BLaER1 treated with 17β-estradiol and CSF1 and Interleukin-3, amounts not matched to agents 10 nM and 100 nM (cell line): ENCODE measurements around the gene SERPINC1.

Experiments
- H3K27ac ChIP-seq, 11 experiments: shearing (Covaris generic); formaldehyde crosslinking; 2 replicates each; pipeline ENCODE4 v1.8.1; 2022
- H3K27me3 ChIP-seq, 11 experiments: shearing (Covaris generic); formaldehyde crosslinking; 2 replicates each; pipeline ENCODE4 v1.8.1; 2022
- H3K36me3 ChIP-seq, 11 experiments: shearing (Covaris generic); formaldehyde crosslinking; 2 replicates each; pipeline ENCODE4 v1.8.1; 2022
- H3K4me1 ChIP-seq, 10 experiments: shearing (Covaris generic); formaldehyde crosslinking; 2 replicates each; pipeline ENCODE4 v1.8.1; 2022
- H3K4me2 ChIP-seq, 11 experiments: shearing (Covaris generic); formaldehyde crosslinking; 2 replicates each; pipeline ENCODE4 v1.8.1; 2022
- H3K4me3 ChIP-seq, 10 experiments: shearing (Covaris generic); formaldehyde crosslinking; 2 replicates each; pipeline ENCODE4 v1.8.1; 2022
- H3K9ac ChIP-seq, 11 experiments: shearing (Covaris generic); formaldehyde crosslinking; 2 replicates each; pipeline ENCODE4 v1.8.1; 2022
- H3K9me3 ChIP-seq, 11 experiments: shearing (Covaris generic); formaldehyde crosslinking; replicated peaks in 1 of 11; 2 replicates each; pipeline ENCODE4 v1.8.1; 2022
- H4K20me1 ChIP-seq, 11 experiments: shearing (Covaris generic); formaldehyde crosslinking; 2 replicates each; pipeline ENCODE4 v1.8.1; 2022
- Cebpa-rat ChIP-seq, 11 experiments: shearing (Covaris generic); IDR thresholded peaks; 2 replicates each; pipeline ENCODE4 v1.8.1; 2022

The SERPINC1 gene

GRCh38 chr1:173878251-173878650 is 38.9 kb downstream of the SERPINC1 start:
- no peaks in the 10 kb centered on the region for H4K20me1 ChIP-seq
- no peak overlapping the region for H3K4me3 ChIP-seq
- no peaks in the 10 kb centered on the region for H3K4me1 ChIP-seq
- peaks cover 14 to 73% (median 30%) of the 10 kb centered on the region in 11 experiments; a peak in 20 of 22 replicates for H3K36me3 ChIP-seq
- no peak overlapping the region for H3K9ac ChIP-seq
- H3K9me3 ChIP-seq = peaks cover 0 to 7% (median 0%) of the 10 kb centered on the region in 11 experiments; a peak in 1 of 22 replicates
- TF ChIP-seq Cebpa-rat (IDR thresholded peaks at IDR 0.05) = no peak
- H3K27me3 ChIP-seq = no peaks in the 10 kb centered on the region
- no peak overlapping the region for H3K27ac ChIP-seq
- H3K4me2 ChIP-seq = no peak overlapping the region

GRCh38 chr1:173876732-173877131 is 40.4 kb downstream of the SERPINC1 start:
- H3K27ac ChIP-seq = no peak overlapping the region
- H3K9ac ChIP-seq = no peak overlapping the region
- H3K4me1 ChIP-seq = peaks cover 0 to 12% (median 7%) of the 10 kb centered on the region in 10 experiments; a peak in 13 of 20 replicates
- peaks cover 0 to 6% (median 0%) of the 10 kb centered on the region in 11 experiments; a peak in 1 of 22 replicates for H3K9me3 ChIP-seq
- no peak overlapping the region for H3K4me2 ChIP-seq
- no peaks in the 10 kb centered on the region for H4K20me1 ChIP-seq
- TF ChIP-seq Cebpa-rat (IDR thresholded peaks at IDR 0.05) = no peak
- H3K27me3 ChIP-seq = no peaks in the 10 kb centered on the region
- H3K4me3 ChIP-seq = no peak overlapping the region
- H3K36me3 ChIP-seq = peaks cover 14 to 79% (median 30%) of the 10 kb centered on the region in 11 experiments; a peak in 20 of 22 replicates

- H3K4me2 ChIP-seq = peak overlapping the region; percentile 58 to 94 (median 86); a peak in 21 of 22 replicates
- H3K4me1 ChIP-seq = peaks cover 28 to 44% (median 36%) of the 10 kb centered on the region in 10 experiments
- peaks cover 5 to 11% (median 7%) of the 10 kb centered on the region in 11 experiments; a peak in 21 of 22 replicates for H4K20me1 ChIP-seq
- H3K9me3 ChIP-seq = no peaks in the 10 kb centered on the region; a peak in 1 of 22 replicates
- H3K27me3 ChIP-seq = no peaks in the 10 kb centered on the region
- no peak overlapping the region for H3K9ac ChIP-seq
- no peak overlapping the region for H3K4me3 ChIP-seq
- H3K36me3 ChIP-seq = peaks cover 20 to 55% (median 33%) of the 10 kb centered on the region in 11 experiments
- no peak for TF ChIP-seq Cebpa-rat (IDR thresholded peaks at IDR 0.05)
- H3K27ac ChIP-seq = 0 out of 22 replicates have a peak overlapping the region, but pooled peaks of 2 of the 11 experiments have one; percentile 4 to 19
Observed at GRCh38 chr1:173871500-173871899, 45.6 kb downstream of the SERPINC1 start.

- Histone ChIP-seq H3K27ac (peak overlapping the region in 5 of 11 experiments; percentile 4 to 26 (median 19); a peak in 2 of 22 replicates), H4K20me1 (peaks cover 9 to 15% (median 11%) of the 10 kb centered on the region in 11 experiments; a peak in 21 of 22 replicates), H3K27me3 (no peaks in the 10 kb centered on the region), H3K9me3 (no peaks in the 10 kb centered on the region; a peak in 1 of 22 replicates), H3K9ac (no peak overlapping the region), H3K4me1 (peaks cover 28 to 48% (median 36%) of the 10 kb centered on the region in 10 experiments), H3K4me3 (no peak overlapping the region), H3K36me3 (peaks cover 20 to 55% (median 33%) of the 10 kb centered on the region in 11 experiments), H3K4me2 (peak overlapping the region; percentile 58 to 94 (median 86))
- no peak for TF ChIP-seq Cebpa-rat (IDR thresholded peaks at IDR 0.05)
Observed at GRCh38 chr1:173871091-173871490, 46.0 kb downstream of the SERPINC1 start.

GRCh38 chr1:173870252-173871075 is 46.7 kb downstream of the SERPINC1 start:
- peak overlapping the region; percentile 58 to 94 (median 86) for H3K4me2 ChIP-seq
- H3K4me3 ChIP-seq = no peak overlapping the region
- peaks cover 34 to 54% (median 42%) of the 10 kb centered on the region in 10 experiments for H3K4me1 ChIP-seq
- peak overlapping the region in 7 of 11 experiments; percentile 4 to 26 (median 7); a peak in 5 of 22 replicates for H3K27ac ChIP-seq
- H3K9ac ChIP-seq = peak overlapping the region in 4 of 11 experiments; percentile 4 to 51 (median 14); a peak in 7 of 22 replicates
- H3K36me3 ChIP-seq = peaks cover 24 to 55% (median 34%) of the 10 kb centered on the region in 11 experiments
- TF ChIP-seq Cebpa-rat (IDR thresholded peaks at IDR 0.05) = no peak
- peaks cover 15 to 21% (median 17%) of the 10 kb centered on the region in 11 experiments; a peak in 21 of 22 replicates for H4K20me1 ChIP-seq
- H3K27me3 ChIP-seq = no peaks in the 10 kb centered on the region
- no peaks in the 10 kb centered on the region; a peak in 1 of 22 replicates for H3K9me3 ChIP-seq

- peak overlapping the region; percentile 89 to 97 (median 94) for H3K27ac ChIP-seq
Observed at GRCh38 chr1:173869021-173869359, 48.1 kb downstream of the SERPINC1 start.

GRCh38 chr1:173868266-173869020 is 48.7 kb downstream of the SERPINC1 start, which contains the start of gene ZBTB37:
Gene ZBTB37, plus strand, starts transcription at chr1:173868380. Its CDS starts 1,846 bp downstream, at chr1:173870226.
- peak within 1 kb of the TSS; percentile 86 to 97 (median 91) for H3K4me2 ChIP-seq
- H3K9me3 ChIP-seq = no peaks in the 10 kb centered on the region; a peak in 1 of 22 replicates
- no peaks in the 10 kb centered on the region for H3K27me3 ChIP-seq
- H3K27ac ChIP-seq = peak within 1 kb of the TSS; percentile 89 to 97 (median 94)
- H3K4me3 ChIP-seq = peak within 1 kb of the TSS; percentile 64 to 98 (median 91)
- TF ChIP-seq Cebpa-rat (IDR thresholded peaks at IDR 0.05) = no peak
- peaks cover 38 to 55% (median 44%) of the 10 kb centered on the region in 11 experiments for H3K36me3 ChIP-seq
- H3K9ac ChIP-seq = peak within 1 kb of the TSS; percentile 90 to 98 (median 93)
- peaks cover 45 to 70% (median 60%) of the 10 kb centered on the region in 10 experiments for H3K4me1 ChIP-seq
- peaks cover 35 to 42% (median 38%) of the 10 kb centered on the region in 11 experiments; a peak in 21 of 22 replicates for H4K20me1 ChIP-seq

More at GRCh38 chr1:173869021-173869359, 48.1 kb downstream of the SERPINC1 start:
- Histone ChIP-seq H3K4me1 (peaks cover 45 to 69% (median 56%) of the 10 kb centered on the region in 10 experiments), H3K4me3 (peak overlapping the region; percentile 64 to 98 (median 91)), H3K9ac (peak overlapping the region; percentile 90 to 98 (median 93)), H3K27me3 (no peaks in the 10 kb centered on the region), H3K36me3 (peaks cover 32 to 55% (median 42%) of the 10 kb centered on the region in 11 experiments), H3K4me2 (peak overlapping the region; percentile 77 to 94 (median 86)), H4K20me1 (peaks cover 30 to 36% (median 32%) of the 10 kb centered on the region in 11 experiments; a peak in 21 of 22 replicates), H3K9me3 (no peaks in the 10 kb centered on the region; a peak in 1 of 22 replicates)
- no peak for TF ChIP-seq Cebpa-rat (IDR thresholded peaks at IDR 0.05)

- H4K20me1 ChIP-seq = peaks cover 42 to 48% (median 44%) of the 10 kb centered on the region in 11 experiments; a peak in 21 of 22 replicates
- H3K27me3 ChIP-seq = no peaks in the 10 kb centered on the region
- H3K9me3 ChIP-seq = no peaks in the 10 kb centered on the region; a peak in 1 of 22 replicates
- H3K36me3 ChIP-seq = peaks cover 44 to 61% (median 51%) of the 10 kb centered on the region in 11 experiments
- H3K9ac ChIP-seq = peak within 1 kb of the TSS; percentile 90 to 98 (median 93)
- H3K4me3 ChIP-seq = peak within 1 kb of the TSS; percentile 64 to 98 (median 91)
- peak within 1 kb of the TSS; percentile 86 to 97 (median 91) for H3K4me2 ChIP-seq
- peak within 1 kb of the TSS; percentile 89 to 97 (median 94) for H3K27ac ChIP-seq
- TF ChIP-seq Cebpa-rat (IDR thresholded peaks at IDR 0.05) = no peak
- peaks cover 45 to 69% (median 61%) of the 10 kb centered on the region in 10 experiments for H3K4me1 ChIP-seq
Observed at GRCh38 chr1:173867753-173868265, 49.3 kb downstream of the SERPINC1 start, which contains the start of gene GAS5. Gene GAS5, minus strand, starts transcription at chr1:173867989.
